Stimulated activated CD8-positive, alpha-beta memory T cell treated with anti-CD3 and anti-CD28 coated beads, Interleukin-2, amount 100 ng/mL, for 48 hours (primary cell): ENCODE results near the gene ADAMTS19.

Experiments
- DNase-seq, 2 donors: peaks; one replicate each; pipeline ENCODE4 v3.0.0-alpha.2; 2020; ENCODE audit warnings: low read depth in 2 of 2

Gene ADAMTS19

GRCh38 chr5:129760636-129761325 lies 300.7 kb downstream of the ADAMTS19 start:
- DNase-seq = no peak

GRCh38 chr5:129763651-129764050 lies 303.6 kb downstream of the ADAMTS19 start:
- no peak for DNase-seq

- no peak for DNase-seq
These were observed 306.7 kb downstream of the ADAMTS19 start for GRCh38 chr5:129766798-129767197.

GRCh38 chr5:129767927-129768380 lies 307.9 kb downstream of the ADAMTS19 start:
- peak; percentile 7 to 36 for DNase-seq

GRCh38 chr5:129768735-129769134 lies 308.6 kb downstream of the ADAMTS19 start:
- DNase-seq = no peak

- no peak for DNase-seq
These were observed 310.1 kb downstream of the ADAMTS19 start for GRCh38 chr5:129770024-129770820.

- peak; percentile 4 to 8 for DNase-seq
These were observed 311.1 kb downstream of the ADAMTS19 start for GRCh38 chr5:129771058-129771838.

GRCh38 chr5:129773376-129773775 lies 313.3 kb downstream of the ADAMTS19 start:
- no peak for DNase-seq

GRCh38 chr5:129781594-129781993 lies 321.5 kb downstream of the ADAMTS19 start:
- DNase-seq = no peak
